Bronchial smooth muscle cell (primary cell): ENCODE results near the gene PLK3. TPM values are rescaled to one million over a fixed set of nuclear protein-coding genes. Genes with fewer than 3 reads are reported as not detected.

ENCODE experiments used
- total RNA-seq: library from RNA; depleted of rRNA; stranded (reverse); fragments of >200 nt; gene quantifications from 2 replicates; pipeline ENCODE4 v1.2.1, GENCODE V29; 2014

Gene PLK3
- total RNA-seq, result 9.0 and 15.8 TPM in 2 replicates

DNA sequence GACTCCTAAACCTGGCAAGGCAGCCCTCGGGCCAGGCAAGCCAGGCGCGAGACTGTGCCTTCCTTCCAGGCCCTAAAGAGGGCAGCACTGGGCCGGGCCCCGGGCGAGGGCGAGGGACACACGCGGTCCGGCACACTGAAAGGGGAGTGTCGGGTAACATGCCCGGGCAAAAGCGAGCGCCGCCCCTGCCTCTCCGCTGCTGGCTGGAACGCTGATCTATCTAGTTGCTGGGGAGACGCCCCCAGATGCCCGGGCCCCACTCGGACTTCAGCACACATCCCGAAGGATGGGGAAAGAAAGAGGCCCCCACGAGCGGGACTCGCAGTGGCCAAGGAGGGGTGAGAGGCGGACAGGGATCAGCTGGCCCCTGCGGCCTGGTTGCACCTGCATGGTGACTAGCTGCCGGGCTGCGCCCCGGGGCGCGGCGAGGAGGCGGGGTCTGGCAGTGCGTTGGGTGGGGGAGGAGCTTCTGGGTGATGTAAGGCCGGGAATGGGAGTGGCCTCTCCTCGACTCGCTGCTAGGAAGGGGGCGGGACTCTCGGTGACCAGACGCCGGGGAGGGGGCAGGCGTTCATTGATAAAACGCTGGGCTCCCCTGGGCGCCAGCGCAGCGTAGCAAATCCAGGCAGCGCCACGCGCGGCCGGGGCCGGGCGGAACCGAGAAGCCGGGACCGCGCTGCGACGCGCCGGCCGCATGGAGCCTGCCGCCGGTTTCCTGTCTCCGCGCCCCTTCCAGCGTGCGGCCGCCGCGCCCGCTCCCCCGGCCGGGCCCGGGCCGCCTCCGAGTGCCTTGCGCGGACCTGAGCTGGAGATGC lies at the start of gene PLK3:
PLK3 (plus strand) TSS at position 608 of the 815 bp plus-strand sequence; CDS start at position 695, 87 bp downstream.

DNA sequence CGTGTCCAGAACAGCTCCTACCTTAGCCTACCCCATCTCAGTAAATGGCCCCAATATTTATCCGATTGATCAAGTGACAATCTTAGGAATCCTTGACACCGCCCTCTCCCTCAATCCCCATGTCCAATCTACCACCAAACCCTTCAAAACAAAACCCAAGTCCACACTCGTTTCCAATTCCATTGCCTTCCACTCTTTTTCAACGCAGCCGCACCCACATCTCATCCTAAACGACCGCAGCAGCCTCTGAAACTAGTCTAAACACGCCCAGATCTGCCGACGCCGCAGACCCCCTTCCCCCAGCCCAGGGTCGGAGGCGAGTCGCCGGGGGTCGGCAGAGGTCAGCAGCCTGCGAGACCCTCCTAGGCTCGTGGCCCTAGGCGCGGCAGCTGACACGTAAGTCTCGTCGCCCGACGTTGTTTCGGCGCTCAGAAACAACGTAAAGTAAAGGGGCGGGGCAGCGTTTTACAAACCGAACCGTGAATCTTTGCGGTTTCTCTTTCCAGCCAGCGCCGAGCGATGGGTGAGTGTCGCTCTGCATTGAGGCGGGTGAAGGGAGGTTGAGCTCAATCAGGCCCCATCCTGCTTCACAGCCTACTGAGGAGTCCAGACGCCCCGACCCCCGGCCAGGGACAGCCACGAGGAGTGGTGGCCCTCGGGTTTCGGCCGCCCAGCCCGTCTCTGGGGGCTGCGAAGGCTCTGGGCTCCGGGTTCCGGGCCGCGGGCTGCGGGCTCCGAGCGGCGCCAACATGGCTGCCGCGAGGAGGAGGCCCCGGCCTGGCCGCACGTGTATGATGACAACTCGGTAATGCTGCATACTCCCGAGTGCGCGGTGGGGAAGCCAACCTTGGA lies 24.9 kb upstream of the PLK3 start, which contains the start of gene RPS8:
RPS8 (plus strand) TSS at position 463 of the 852 bp plus-strand sequence; CDS start at position 520, 57 bp downstream.

DNA sequence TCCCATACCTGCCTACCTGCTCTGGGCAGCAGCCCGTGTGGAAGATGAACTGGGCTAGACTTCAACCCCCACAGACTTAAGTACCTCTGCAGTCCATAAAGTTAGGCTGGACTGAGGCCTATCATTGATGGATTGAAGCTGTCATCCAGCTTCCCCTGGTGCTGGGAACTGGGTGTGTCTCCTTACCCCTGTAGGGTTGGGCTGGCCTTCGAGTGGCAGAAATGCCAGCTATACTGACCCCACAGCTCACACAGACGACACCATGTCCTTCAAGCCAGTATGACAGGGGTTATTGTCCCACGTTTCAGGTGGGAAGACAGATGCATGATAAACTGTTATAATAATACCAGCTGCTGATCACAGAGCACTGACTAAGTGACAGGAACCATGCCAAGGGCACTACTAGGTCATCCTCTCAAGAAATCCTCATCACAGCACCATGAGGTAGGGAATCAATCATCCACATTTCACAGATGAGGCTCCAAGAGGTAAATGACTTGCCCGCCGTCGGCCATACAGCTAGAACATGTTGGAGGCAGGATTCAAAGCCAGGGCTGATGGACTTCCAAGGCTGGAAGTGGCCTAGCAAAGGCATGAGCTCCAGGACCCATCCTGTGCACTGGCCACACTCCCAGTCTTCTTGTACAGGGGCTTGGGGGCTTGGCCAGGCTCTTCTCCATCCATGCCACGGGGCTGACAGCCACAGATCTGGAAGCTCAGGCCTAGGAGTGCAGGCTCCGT lies 11.9 kb upstream of the PLK3 start, which contains the start of gene BEST4:
BEST4 (minus strand) TSS at position 51 of the 741 bp plus-strand sequence. CDS start 465 bp downstream, outside the sequence.

DNA sequence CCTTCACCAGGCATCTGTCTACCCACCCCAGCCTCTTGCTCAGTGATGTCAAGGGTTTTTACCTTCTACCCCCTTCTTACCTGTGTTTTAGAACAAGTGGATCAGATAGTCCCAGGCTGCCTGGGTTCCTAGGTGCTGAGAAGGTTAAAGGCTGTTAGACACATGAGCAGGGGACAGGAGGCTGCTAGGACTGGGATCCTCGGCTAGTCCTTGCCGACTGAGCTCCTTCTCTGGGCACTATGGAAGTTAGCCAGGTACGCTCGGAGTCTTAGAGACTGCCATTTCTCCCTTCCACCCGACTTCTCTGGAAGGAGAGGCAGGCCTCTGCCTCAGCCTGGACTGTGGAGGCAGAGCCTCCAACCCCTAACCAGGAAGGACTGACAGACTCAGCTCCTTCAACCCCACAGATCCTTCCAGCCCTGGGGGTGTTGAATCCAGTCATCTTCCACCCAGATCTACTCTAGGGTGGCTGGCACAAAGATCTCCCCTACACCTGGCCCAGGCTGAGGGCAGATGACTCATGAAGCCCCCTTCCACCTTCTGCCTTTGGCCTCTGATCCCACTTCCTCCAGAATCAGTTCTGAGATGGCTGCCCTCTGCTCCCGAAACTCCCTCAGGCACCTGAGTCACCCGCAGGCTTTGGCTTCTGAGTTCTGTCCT lies 6.7 kb downstream of the PLK3 start, which contains the start of gene DYNLT4:
DYNLT4 (minus strand) TSS at position 648 of the 660 bp plus-strand sequence. CDS start 683 bp downstream, outside the sequence.

DNA sequence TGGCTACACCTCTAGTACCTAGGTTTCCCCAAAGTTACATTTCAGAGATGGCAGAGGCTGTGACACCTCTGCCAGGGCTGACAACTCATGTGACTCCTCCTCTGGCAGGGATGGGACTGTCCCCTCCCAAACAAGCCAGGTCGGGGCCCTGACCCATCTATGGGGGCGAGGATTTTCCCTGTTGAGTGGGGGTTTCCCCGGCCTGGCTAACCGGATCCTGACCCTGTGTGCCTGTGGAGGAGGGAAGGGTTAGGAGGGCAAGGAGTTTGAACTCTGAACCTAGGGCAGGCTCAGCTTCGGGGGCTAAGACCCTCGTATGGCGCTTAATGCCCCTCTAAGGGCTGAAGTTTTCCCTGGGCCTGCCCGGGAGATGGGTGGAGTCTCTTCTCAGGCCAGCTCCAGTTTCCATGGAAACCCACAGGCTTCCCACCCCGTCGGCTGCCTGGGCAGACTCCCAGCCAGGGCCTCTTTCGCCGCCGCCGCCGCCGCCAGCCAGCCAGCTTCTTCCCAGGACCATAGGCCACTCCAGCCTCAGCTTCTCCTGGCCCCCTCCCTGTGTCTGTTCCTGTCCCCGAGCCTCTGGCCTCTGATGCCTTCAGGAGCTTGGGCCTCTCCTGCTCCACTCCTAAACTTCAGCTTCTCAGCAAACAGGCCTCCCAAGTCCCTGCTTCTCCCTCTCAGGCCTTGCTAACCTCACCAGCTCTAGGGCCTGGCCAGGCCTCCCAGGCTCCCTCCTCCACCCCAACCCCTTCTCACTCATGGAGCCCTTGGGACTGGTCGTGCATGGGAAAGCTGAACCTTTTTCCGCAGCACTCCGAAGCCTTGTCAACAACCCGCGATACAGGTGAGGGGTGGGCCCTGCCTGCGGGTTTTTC lies 8.1 kb downstream of the PLK3 start, which contains the start of gene BTBD19:
BTBD19 (plus strand) TSS at position 461 of the 875 bp plus-strand sequence; CDS start at position 759, 298 bp downstream.

DNA sequence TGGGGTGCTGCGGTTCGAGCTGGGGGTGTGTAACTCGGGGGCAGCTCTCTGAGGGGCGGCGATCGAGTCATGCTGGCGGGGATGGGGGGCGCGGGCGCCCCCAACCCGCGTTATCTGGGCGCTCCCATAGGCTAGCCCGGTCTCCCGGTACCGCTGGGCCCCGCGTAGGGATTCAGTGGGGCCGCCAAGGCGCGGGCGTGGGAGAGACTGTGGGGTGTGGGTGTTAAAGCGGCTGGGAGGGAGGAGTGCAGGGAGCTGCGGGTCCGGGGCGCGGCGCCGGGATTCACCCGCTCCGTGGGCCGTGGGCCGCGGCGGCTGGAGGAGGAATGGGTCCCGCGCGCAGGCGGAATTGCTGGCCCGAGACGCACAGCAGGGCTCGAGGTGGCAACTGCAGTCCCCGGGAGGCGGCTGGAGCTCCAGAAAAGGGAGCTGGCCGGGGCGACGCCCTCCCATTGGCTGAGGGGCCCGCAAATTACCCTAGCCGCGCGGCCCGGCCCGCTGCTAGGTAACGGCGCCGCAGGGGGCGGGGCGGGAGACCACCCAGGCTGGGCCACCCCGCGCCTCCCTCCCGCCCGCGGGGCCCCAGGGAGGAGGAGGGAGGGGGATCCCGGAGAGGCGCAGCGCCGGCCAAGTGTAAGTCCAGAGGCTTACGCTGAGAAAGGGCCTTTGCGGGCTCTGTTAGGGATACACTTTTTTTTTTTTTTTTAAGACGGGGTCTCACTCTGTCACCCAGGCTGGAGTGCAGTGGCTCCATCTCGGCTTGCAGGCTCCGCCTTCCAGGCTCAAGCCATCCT lies 42.9 kb downstream of the PLK3 start, which contains the start of gene PTCH2:
PTCH2 (minus strand) TSS at position 392 of the 794 bp plus-strand sequence; CDS start at position 71, 321 bp downstream.

Other genes starting within 250 kb of the PLK3 start
- 6.3 and 7.2 TPM in 2 replicates for gene TMEM53, start 125.9 kb upstream of the PLK3 start, total RNA-seq
- gene ARMH1, start 125.7 kb upstream of the PLK3 start, total RNA-seq, result 2.6 and 3.5 TPM in 2 replicates
- gene RNU5D-1, start 69.2 kb upstream of the PLK3 start, total RNA-seq, result not detected in 2 replicates
- 0.60 and 4.4 TPM in 2 replicates for gene KIF2C, start 60.5 kb upstream of the PLK3 start, total RNA-seq
- 1,417 and 1,701 TPM in 2 replicates for gene RPS8, start 24.8 kb upstream of the PLK3 start, total RNA-seq
- gene BEST4, start 12.2 kb upstream of the PLK3 start, total RNA-seq, result 0.16 and 0.26 TPM in 2 replicates
- not detected in 2 replicates for gene DYNLT4, start 7.0 kb downstream of the PLK3 start, total RNA-seq
- 4.5 and 5.8 TPM in 2 replicates for gene BTBD19, start 8.1 kb downstream of the PLK3 start, total RNA-seq
- 0.17 and 0.95 TPM in 2 replicates for gene PTCH2, start 42.9 kb downstream of the PLK3 start, total RNA-seq
- gene EIF2B3, start 186.2 kb downstream of the PLK3 start, total RNA-seq, result 41.5 and 49.6 TPM in 2 replicates
- 17.7 and 17.9 TPM in 2 replicates for gene HECTD3, start 210.9 kb downstream of the PLK3 start, total RNA-seq
- gene UROD, start 211.9 kb downstream of the PLK3 start, total RNA-seq, result 170 and 245 TPM in 2 replicates